H9 (cell line): ENCODE data around the gene GRHL3. TPM values are rescaled to one million over a fixed set of nuclear protein-coding genes. Genes with fewer than 3 reads are reported as not detected.

Experiments used
- DNase-seq: peaks from one replicate; pipeline ENCODE4 v3.0.0-alpha.2; 2017
- H2AFZ ChIP-seq: one replicate; pipeline ENCODE4 v1.6.1; 2013; ENCODE audit warnings: mild to moderate bottlenecking, low read length, control low read depth, moderate library complexity
- H2AK5ac ChIP-seq: 2 replicates; pipeline ENCODE4 v1.6.1; 2013; ENCODE audit warnings: low read length, control low read depth, mixed read lengths; ENCODE audit not compliant: insufficient read length
- H2BK120ac ChIP-seq: one replicate; pipeline ENCODE4 v1.6.1; 2013; ENCODE audit warnings: low read depth, mild to moderate bottlenecking, low read length, control low read depth, inconsistent platforms; ENCODE audit not compliant: poor library complexity, severe bottlenecking
- H2BK12ac ChIP-seq: 2 replicates; pipeline ENCODE4 v1.6.1; 2013; ENCODE audit warnings: low read length, control low read depth, mixed read lengths, low read depth; ENCODE audit not compliant: insufficient read length
- H2BK15ac ChIP-seq: 2 replicates; pipeline ENCODE4 v1.6.1; 2013; ENCODE audit warnings: low read depth, low read length, control low read depth
- H2BK20ac ChIP-seq: one replicate; pipeline ENCODE4 v1.6.1; 2013; ENCODE audit warnings: low read depth, mild to moderate bottlenecking, low read length, control low read depth, inconsistent platforms; ENCODE audit not compliant: poor library complexity, severe bottlenecking
- H2BK5ac ChIP-seq: 2 replicates; pipeline ENCODE4 v1.6.1; 2013; ENCODE audit warnings: low read length, control low read depth, mixed read lengths; ENCODE audit not compliant: insufficient read length
- H3K14ac ChIP-seq: 2 replicates; pipeline ENCODE4 v1.6.1; 2013; ENCODE audit warnings: low read length, control low read depth; ENCODE audit not compliant: insufficient read depth
- H3K18ac ChIP-seq: 2 replicates; pipeline ENCODE4 v1.6.1; 2013; ENCODE audit warnings: low read depth, mild to moderate bottlenecking, mixed read lengths, low read length, control low read depth; ENCODE audit not compliant: insufficient read length
- H3K23ac ChIP-seq: 2 replicates; pipeline ENCODE4 v1.6.1; 2013; ENCODE audit warnings: low read length, control low read depth, mixed read lengths, low read depth; ENCODE audit not compliant: insufficient read length
- H3K23me2 ChIP-seq: 2 replicates; pipeline ENCODE4 v1.6.1; 2013; ENCODE audit warnings: low read depth, mild to moderate bottlenecking, mixed read lengths, low read length, control low read depth; ENCODE audit not compliant: insufficient read length, poor library complexity, severe bottlenecking
- H3K27ac ChIP-seq: 2 replicates; pipeline ENCODE4 v1.5.1; 2013; ENCODE audit warnings: low read length, control low read depth, mixed read lengths, low read depth; ENCODE audit not compliant: insufficient read length
- H3K27me3 ChIP-seq: 2 replicates; pipeline ENCODE4 v1.6.1; 2013; ENCODE audit warnings: low read length, control low read depth, inconsistent platforms; ENCODE audit not compliant: insufficient read depth
- H3K4ac ChIP-seq: 2 replicates; pipeline ENCODE4 v1.6.1; 2013; ENCODE audit warnings: low read depth, mild to moderate bottlenecking, control low read depth, inconsistent platforms, low read length, moderate library complexity
- H3K4me1 ChIP-seq: 2 replicates; pipeline ENCODE4 v1.6.1; 2013; ENCODE audit warnings: low read length, control low read depth, inconsistent platforms; ENCODE audit not compliant: insufficient read depth
- H3K4me2 ChIP-seq: 2 replicates; pipeline ENCODE4 v1.6.1; 2013; ENCODE audit warnings: low read length, control low read depth, mixed read lengths; ENCODE audit not compliant: insufficient read length, insufficient read depth
- H3K56ac ChIP-seq: 2 replicates; pipeline ENCODE4 v1.6.1; 2013; ENCODE audit warnings: low read depth, mild to moderate bottlenecking, mixed read lengths, low read length, control low read depth; ENCODE audit not compliant: insufficient read length
- H3K79me1 ChIP-seq: 2 replicates; pipeline ENCODE4 v1.6.1; 2013; ENCODE audit warnings: low read depth, mild to moderate bottlenecking, moderate library complexity, low read length, control low read depth, inconsistent platforms; ENCODE audit not compliant: insufficient read depth, poor library complexity, severe bottlenecking
- H3K79me2 ChIP-seq: 2 replicates; pipeline ENCODE4 v1.6.1; 2013; ENCODE audit warnings: low read length, control low read depth, inconsistent platforms; ENCODE audit not compliant: insufficient read depth
- H3K9ac ChIP-seq: 2 replicates; pipeline ENCODE4 v1.6.1; 2013; ENCODE audit warnings: low read length, control low read depth, mixed read lengths; ENCODE audit not compliant: insufficient read length; ENCODE audit errors: extremely low read depth
- H3K9me3 ChIP-seq: one replicate; pipeline ENCODE4 v1.6.1; 2013; ENCODE audit warnings: low read depth, low read length, inconsistent platforms; ENCODE audit not compliant: control insufficient read depth
- H3T11ph ChIP-seq: one replicate; pipeline ENCODE4 v1.6.1; 2013; ENCODE audit warnings: mild to moderate bottlenecking, low read length, control low read depth, inconsistent platforms
- H4K20me1 ChIP-seq: one replicate; pipeline ENCODE4 v1.6.1; 2013; ENCODE audit not compliant: control insufficient read depth, insufficient read length, insufficient read depth
- H4K5ac ChIP-seq: 2 replicates; pipeline ENCODE4 v1.6.1; 2013; ENCODE audit warnings: low read depth, mild to moderate bottlenecking, mixed read lengths, low read length, control low read depth; ENCODE audit not compliant: insufficient read length
- H4K8ac ChIP-seq: replicated peaks from 2 replicates; pipeline ENCODE4 v1.6.1; 2013; ENCODE audit warnings: low read length, control low read depth, mixed read lengths, low read depth; ENCODE audit not compliant: insufficient read length
- H4K91ac ChIP-seq: 2 replicates; pipeline ENCODE4 v1.6.1; 2013; ENCODE audit warnings: low read depth, mild to moderate bottlenecking, moderate library complexity, mixed read lengths, low read length, control low read depth; ENCODE audit not compliant: insufficient read length
- H3K27ac Mint-ChIP-seq, 3 experiments: 2 replicates in 2 of 3; 3 replicates in 1 of 3; pipeline ENCODE4 v1.8.0; 2020 to 2021; ENCODE audit warnings: mixed read lengths in 3 of 3, mild to moderate bottlenecking in 1 of 3, moderate library complexity in 1 of 3
- H3K27me3 Mint-ChIP-seq: 2 replicates; pipeline ENCODE4 v1.8.0; 2021; ENCODE audit warnings: low read depth, mild to moderate bottlenecking, moderate library complexity, mixed read lengths
- H3K36me3 Mint-ChIP-seq, 3 experiments: 2 replicates in 2 of 3; 3 replicates in 1 of 3; pipeline ENCODE4 v1.8.0; 2020 to 2021; ENCODE audit warnings: low read depth in 3 of 3, mixed read lengths in 3 of 3; ENCODE audit not compliant: insufficient read depth in 1 of 3
- H3K4me1 Mint-ChIP-seq, 2 experiments: 2 replicates each; pipeline ENCODE4 v1.8.0; 2020; ENCODE audit warnings: mixed read lengths in 2 of 2
- H3K4me3 Mint-ChIP-seq, 2 experiments: 2 replicates in 1 of 2; 3 replicates in 1 of 2; pipeline ENCODE4 v1.8.0; 2020 to 2021; ENCODE audit warnings: mild to moderate bottlenecking in 2 of 2, mixed read lengths in 2 of 2, moderate library complexity in 1 of 2
- H3K9me3 Mint-ChIP-seq, 2 experiments: 2 replicates in 1 of 2; 3 replicates in 1 of 2; pipeline ENCODE4 v1.8.0; 2020; ENCODE audit warnings: mild to moderate bottlenecking in 2 of 2, mixed read lengths in 2 of 2, moderate library complexity in 1 of 2
- WGBS: extraction: QIAGEN DNeasy Blood & Tissue Kit; methylation state at CpG from one replicate; pipeline ENCODE4 v1.1.7; 2013; ENCODE audit warnings: missing lambda C conversion rate, low lambda C conversion rate, mixed read lengths; ENCODE audit not compliant: insufficient read length; ENCODE audit errors: extremely low coverage; 5-methylcytosine and 5-hydroxymethylcytosine counted together
- total RNA-seq: library from RNA; stranded (reverse); gene quantifications from 2 replicates; pipeline ENCODE4 v1.2.1, GENCODE V29; 2021
- TF ChIP-seq, protein P1 (sequence below): fragments of 200-600 bp; sonication (generic); conservative IDR thresholded peaks from 3 replicates; pipeline ENCODE4 v1.8.0; 2021; ENCODE audit warnings: antibody characterized with exemption, mild to moderate bottlenecking

GRHL3 gene
- total RNA-seq, 1 experiment from 2014 or later = 3.5 TPM

DNA sequence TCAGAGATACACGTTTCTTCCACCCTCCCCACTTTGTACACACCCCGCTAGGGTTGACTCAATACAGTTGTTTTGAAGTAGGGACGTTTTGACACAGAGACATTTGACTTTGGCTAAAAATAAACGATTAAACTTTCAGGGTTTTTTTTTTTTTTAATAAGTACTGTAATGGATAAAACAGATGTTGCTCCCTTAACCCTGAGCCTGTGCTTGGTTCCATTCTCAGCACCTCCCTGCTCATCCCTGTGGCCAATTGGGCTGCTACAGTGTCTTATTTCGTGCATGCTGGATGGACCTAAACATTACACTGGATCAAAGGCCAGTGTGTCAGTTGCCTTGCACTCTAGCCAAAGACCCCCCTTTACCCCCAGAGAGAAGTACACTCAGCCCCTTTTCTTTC is 16.9 kb downstream of the GRHL3 start:
- Mint-ChIP-seq H3K36me3 (0 out of 7 replicates have a peak, but pooled peaks cover 0 to 2% (median 0%) of the 10 kb centered on the region in 3 experiments), H3K27ac (no peak overlapping the region), H3K4me3 (no peak overlapping the region), H3K4me1 (peaks cover 39 to 62% of the 10 kb centered on the region in 2 experiments), H3K9me3 (no peaks in the 10 kb centered on the region; a peak in 1 of 5 replicates), H3K27me3 (peaks cover 7% of the 10 kb centered on the region)
- Histone ChIP-seq H3K9ac (no peak overlapping the region), H3K79me2 (no peaks in the 10 kb centered on the region), H2BK120ac (no peak overlapping the region), H4K91ac (no peak overlapping the region), H2AK5ac (no peak overlapping the region), H3K4ac (no peak overlapping the region), H2BK5ac (no peak overlapping the region), H3K27me3 (no peaks in the 10 kb centered on the region), H3K4me1 (peaks cover 5% of the 10 kb centered on the region; the same call in 1 of the 2 replicates), H3K4me2 (no peak overlapping the region), H3T11ph (no peak overlapping the region), H4K20me1 (no peaks in the 10 kb centered on the region), H3K23ac (no peak overlapping the region), H3K23me2 (no peaks in the 10 kb centered on the region), H3K9me3 (no peaks in the 10 kb centered on the region), H2BK12ac (no peak overlapping the region), H2BK20ac (no peak overlapping the region), H2AFZ (no peak overlapping the region), H3K27ac (no peak overlapping the region), H3K14ac (no peak overlapping the region), H3K79me1 (no peaks in the 10 kb centered on the region), H3K56ac (no peak overlapping the region), H3K18ac (no peak overlapping the region), H4K8ac (no peak overlapping the region), H2BK15ac (no peak overlapping the region), H4K5ac (no peak overlapping the region)
- WGBS = no CpG with 5 or more reads among the region's 5 CpGs
- no peak for DNase-seq
- TF ChIP-seq, protein P1, sequence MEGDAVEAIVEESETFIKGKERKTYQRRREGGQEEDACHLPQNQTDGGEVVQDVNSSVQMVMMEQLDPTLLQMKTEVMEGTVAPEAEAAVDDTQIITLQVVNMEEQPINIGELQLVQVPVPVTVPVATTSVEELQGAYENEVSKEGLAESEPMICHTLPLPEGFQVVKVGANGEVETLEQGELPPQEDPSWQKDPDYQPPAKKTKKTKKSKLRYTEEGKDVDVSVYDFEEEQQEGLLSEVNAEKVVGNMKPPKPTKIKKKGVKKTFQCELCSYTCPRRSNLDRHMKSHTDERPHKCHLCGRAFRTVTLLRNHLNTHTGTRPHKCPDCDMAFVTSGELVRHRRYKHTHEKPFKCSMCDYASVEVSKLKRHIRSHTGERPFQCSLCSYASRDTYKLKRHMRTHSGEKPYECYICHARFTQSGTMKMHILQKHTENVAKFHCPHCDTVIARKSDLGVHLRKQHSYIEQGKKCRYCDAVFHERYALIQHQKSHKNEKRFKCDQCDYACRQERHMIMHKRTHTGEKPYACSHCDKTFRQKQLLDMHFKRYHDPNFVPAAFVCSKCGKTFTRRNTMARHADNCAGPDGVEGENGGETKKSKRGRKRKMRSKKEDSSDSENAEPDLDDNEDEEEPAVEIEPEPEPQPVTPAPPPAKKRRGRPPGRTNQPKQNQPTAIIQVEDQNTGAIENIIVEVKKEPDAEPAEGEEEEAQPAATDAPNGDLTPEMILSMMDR = no peak
